Measurements from ENCODE around the gene MUSK. TPM values are rescaled to one million over a fixed set of nuclear protein-coding genes. Genes with fewer than 3 reads are reported as not detected.

The MUSK gene
- total RNA-seq, 1 experiment from 2014 or later: not detected

- POLR2A ChIA-PET: no interaction called here
- Mint-ChIP-seq H3K9me3 (no peaks in the 10 kb centered on the region; the same call in 1 of the 2 replicates), H3K4me1 (0 out of 2 replicates have a peak, but pooled peaks cover 3% of the 10 kb centered on the region), H3K27me3 (ENCODE audit: low read depth) (no peaks in the 10 kb centered on the region), H3K36me3 (no peaks in the 10 kb centered on the region), H3K4me3 (no peak overlapping the region), H3K27ac (no peak overlapping the region)
- CTCF ChIA-PET: interaction anchor here (0.8 kb wide), 1 partner anchor 465 kb away, joined by 3 read pairs; no protein-coding TSS in a partner anchor
- ATAC-seq (no peak), DNase-seq (ENCODE audit: low spot score) (no peak)
- TF ChIP-seq STAT6 (CRISPR knock-in tag; conservative IDR thresholded peaks at IDR 0.05; ENCODE audit: low read depth): no peak
- TF ChIP-seq TEAD1 (CRISPR knock-in tag; IDR thresholded peaks at IDR 0.05): no peak
- no peak for TF ChIP-seq ZBTB43 (CRISPR knock-in tag; IDR thresholded peaks at IDR 0.05)
- TF ChIP-seq E2F1 (CRISPR knock-in tag; IDR thresholded peaks at IDR 0.05): no peak
- TF ChIP-seq ELF4 (CRISPR knock-in tag; IDR thresholded peaks at IDR 0.05; ENCODE audit: low read depth): no peak
- no peak for TF ChIP-seq AR (CRISPR knock-in tag; IDR thresholded peaks at IDR 0.05)
- TF ChIP-seq NFATC4 (CRISPR knock-in tag; IDR thresholded peaks at IDR 0.05): no peak
- TF ChIP-seq AFF4 (CRISPR knock-in tag; IDR thresholded peaks at IDR 0.05; ENCODE audit: borderline replicate concordance): no peak
- no peak for TF ChIP-seq PREB (CRISPR knock-in tag; IDR thresholded peaks at IDR 0.05; ENCODE audit: borderline replicate concordance)
- no peak for TF ChIP-seq ZNF232 (CRISPR knock-in tag; IDR thresholded peaks at IDR 0.05)
- no peak for TF ChIP-seq FOXK1 (CRISPR knock-in tag; IDR thresholded peaks at IDR 0.05)
- TF ChIP-seq ATF6 (CRISPR knock-in tag; IDR thresholded peaks at IDR 0.05): no peak
- no peak for TF ChIP-seq ZSCAN18 (CRISPR knock-in tag; IDR thresholded peaks at IDR 0.05)
- no peak for TF ChIP-seq GRHL2 (CRISPR knock-in tag; IDR thresholded peaks at IDR 0.05; ENCODE audit: insufficient replicate concordance, severe bottlenecking)
- TF ChIP-seq USF1 (CRISPR knock-in tag; IDR thresholded peaks at IDR 0.05): no peak
- TF ChIP-seq RELA (CRISPR knock-in tag; IDR thresholded peaks at IDR 0.05; ENCODE audit: borderline replicate concordance): no peak
- no peak for TF ChIP-seq NR3C1 (CRISPR knock-in tag; conservative IDR thresholded peaks at IDR 0.05; ENCODE audit: low read depth)
- TF ChIP-seq EMX1 (CRISPR knock-in tag; IDR thresholded peaks at IDR 0.05): no peak
- no peak for TF ChIP-seq MAX (CRISPR knock-in tag; IDR thresholded peaks at IDR 0.05)
Observed at GRCh38 chr9:110835404-110835803, 166.8 kb downstream of the MUSK start.
